Ovary (tissue), 9 donors: Measurements from ENCODE around the gene KCNG2. TPM values are rescaled to one million over a fixed set of nuclear protein-coding genes. Genes with fewer than 3 reads are reported as not detected.
A peak's percentile ranks its signal among the peaks of the same experiment; 100 is the strongest.

ENCODE experiments used
- DNase-seq, 5 donors: peaks; one replicate each; pipeline ENCODE4 v3.0.0-alpha.2; 2019 to 2020
- H3K27ac ChIP-seq, 2 donors: fragments of 200-600 bp; one replicate each; pipeline versions ENCODE4 v1.5.1 to v1.8.0; 2019 to 2022
- H3K27me3 ChIP-seq: fragments of 200-600 bp; one replicate; pipeline ENCODE4 v1.8.0; 2022
- H3K36me3 ChIP-seq: fragments of 200-600 bp; sonication (generic); one replicate; pipeline ENCODE4 v1.5.1; 2019
- H3K4me1 ChIP-seq: one replicate; pipeline ENCODE4 v1.8.1; 2013; ENCODE audit warnings: mild to moderate bottlenecking, moderate library complexity; ENCODE audit not compliant: insufficient read depth
- H3K4me3 ChIP-seq: fragments of 200-600 bp; sonication (generic); one replicate; pipeline ENCODE4 v1.5.1; 2017
- H3K9me3 ChIP-seq, 2 donors: fragments of 200-600 bp in 1 of 2; sonication (generic) in 1 of 2; one replicate each; pipeline versions ENCODE4 v1.5.1 to v1.8.1; 2013 to 2019; ENCODE audit warnings: mild to moderate bottlenecking in 1 of 2, moderate library complexity in 1 of 2
- EP300 ChIP-seq: sonication (generic); formaldehyde crosslinking; IDR thresholded peaks from one replicate; pipeline ENCODE4 v1.6.1; 2017; ENCODE audit warnings: antibody characterized with exemption
- POLR2A ChIP-seq: fragments of 450-650 bp; IDR thresholded peaks from one replicate; pipeline ENCODE4 v1.6.1; 2017; ENCODE audit warnings: antibody characterized with exemption, mild to moderate bottlenecking, moderate library complexity
- WGBS, 3 donors: extraction: QIAGEN DNeasy Blood & Tissue Kit in 1 of 3; methylation state at CpG; one replicate each; pipeline versions ENCODE4 v1.1.5 to v1.1.7; 2013 to 2017; 5-methylcytosine and 5-hydroxymethylcytosine counted together
- intact Hi-C, 4 donors: fragments of 100-400 bp; cut with DNase I; formaldehyde crosslinking; loops; one replicate each; pipeline versions ENCODE4 v1.11.0 to v1.15.1; 2022 to 2023
- polyA plus RNA-seq, 2 donors: library from polyadenylated mRNA; stranded (reverse); fragments of 200-250 nt in 1 of 2; fragments of 350-450 nt in 1 of 2; fragmentation: Illumina TruSeq in 1 of 2; extraction: RNeasy Lipid Tissue Mini Kit (QIAGEN cat#74804) in 1 of 2; gene quantifications; one replicate each; pipeline ENCODE4 v1.2.3, GENCODE V29; 2013 to 2014
- total RNA-seq, 7 donors: library from RNA; depleted of rRNA in 2 of 7; stranded (reverse); fragments of >200 nt in 2 of 7; fragmentation: NEBNext Ultra II Directional in 3 of 7; extraction: Animal tissue kit (Norgen Biotek cat#: 25700) in 3 of 7; gene quantifications; one replicate each; pipeline versions ENCODE4 v1.1.0 to v1.2.4, GENCODE V29; 2016 to 2023
- TF ChIP-seq, protein P1 (sequence below), 3 donors: fragments of 450-650 bp in 2 of 3; fragments of 200-600 bp in 1 of 3; IDR thresholded peaks; one replicate each; pipeline versions ENCODE4 v1.5.1 to v1.8.0; 2016 to 2022; ENCODE audit warnings: antibody characterized with exemption in 3 of 3, mild to moderate bottlenecking in 1 of 3
- donor health status: DM: no; HTN: no; CAD: no; lungs with moderate emphysema.
- donor health status: DM: no; HTN: no; CAD: no.
- donor health status: Bipolar disorder and iron deficiency.
- donor health status: DM: yes; HTN: yes; CAD: no.
- donor health status: DM: no; HTN: no; CAD: no.
- donor health status: DM: yes; HTN: yes; CAD: no.

The KCNG2 gene
- total and polyA plus RNA-seq, 9 donors, result 0.10 to 0.80 (median 0.21) TPM; not detected in 3

- Histone ChIP-seq H3K4me3 (no peak overlapping the region), H3K4me1 (peaks cover 13% of the 10 kb centered on the region), H3K36me3 (no peaks in the 10 kb centered on the region), H3K9me3 (no peaks in the 10 kb centered on the region), H3K27ac (no peak overlapping the region), H3K27me3 (no peaks in the 10 kb centered on the region)
- TF ChIP-seq POLR2A, result no peak
- TF ChIP-seq, protein P1, sequence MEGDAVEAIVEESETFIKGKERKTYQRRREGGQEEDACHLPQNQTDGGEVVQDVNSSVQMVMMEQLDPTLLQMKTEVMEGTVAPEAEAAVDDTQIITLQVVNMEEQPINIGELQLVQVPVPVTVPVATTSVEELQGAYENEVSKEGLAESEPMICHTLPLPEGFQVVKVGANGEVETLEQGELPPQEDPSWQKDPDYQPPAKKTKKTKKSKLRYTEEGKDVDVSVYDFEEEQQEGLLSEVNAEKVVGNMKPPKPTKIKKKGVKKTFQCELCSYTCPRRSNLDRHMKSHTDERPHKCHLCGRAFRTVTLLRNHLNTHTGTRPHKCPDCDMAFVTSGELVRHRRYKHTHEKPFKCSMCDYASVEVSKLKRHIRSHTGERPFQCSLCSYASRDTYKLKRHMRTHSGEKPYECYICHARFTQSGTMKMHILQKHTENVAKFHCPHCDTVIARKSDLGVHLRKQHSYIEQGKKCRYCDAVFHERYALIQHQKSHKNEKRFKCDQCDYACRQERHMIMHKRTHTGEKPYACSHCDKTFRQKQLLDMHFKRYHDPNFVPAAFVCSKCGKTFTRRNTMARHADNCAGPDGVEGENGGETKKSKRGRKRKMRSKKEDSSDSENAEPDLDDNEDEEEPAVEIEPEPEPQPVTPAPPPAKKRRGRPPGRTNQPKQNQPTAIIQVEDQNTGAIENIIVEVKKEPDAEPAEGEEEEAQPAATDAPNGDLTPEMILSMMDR (IDR thresholded peaks at IDR 0.05), result no peak
- TF ChIP-seq EP300, result no peak
- peak; percentile 6 to 30 (median 16) for DNase-seq
- intact Hi-C loops, result loop anchor here in 1 of 4 donors (10.0 kb wide), 1 partner anchor 111 kb away; the partner anchor contains the start of gene RBFA
- WGBS, 3 donors, result 95 to 96% (median 95%) methylated on average over 26 of the region's 26 CpGs
Measured at GRCh38 chr18:79923896-79924585, 126.3 kb downstream of the KCNG2 start.

GRCh38 chr18:79924814-79925731, 127.3 kb downstream of the KCNG2 start:
- intact Hi-C loops, result loop anchor here in 1 of 4 donors (10.0 kb wide), 1 partner anchor 110 kb away; the partner anchor contains the start of gene RBFA
- 14 to 23% (median 22%) methylated on average over 25 of the region's 25 CpGs for WGBS, 3 donors
- Histone ChIP-seq H3K4me3 (no peak overlapping the region), H3K9me3 (no peaks in the 10 kb centered on the region), H3K27ac (peak overlapping the region in 1 of 2 donors; percentile 3), H3K27me3 (no peaks in the 10 kb centered on the region), H3K4me1 (peaks cover 13% of the 10 kb centered on the region), H3K36me3 (no peaks in the 10 kb centered on the region)
- peak; percentile 67 to 91 (median 84) for DNase-seq
- TF ChIP-seq, protein P1 (IDR thresholded peaks at IDR 0.05), result peak in 1 of 3 donors; percentile 18
- TF ChIP-seq EP300, result no peak

GRCh38 chr18:79926306-79926705, 128.6 kb downstream of the KCNG2 start:
- H3K4me3 ChIP-seq, result no peak overlapping the region
- intact Hi-C loops, result loop anchor here in 1 of 4 donors (10.0 kb wide), 1 partner anchor 108 kb away; the partner anchor contains the start of gene RBFA
- H3K27ac ChIP-seq, result no peak overlapping the region
- TF ChIP-seq, protein P1 (IDR thresholded peaks at IDR 0.05), result no peak
- TF ChIP-seq EP300, result no peak
- no peak for TF ChIP-seq POLR2A
- H3K36me3 ChIP-seq, result no peaks in the 10 kb centered on the region
- peak; percentile 9 to 30 (median 14) for DNase-seq
- peaks cover 13% of the 10 kb centered on the region for H3K4me1 ChIP-seq
- WGBS, 3 donors, result 94 to 97% (median 94%) methylated on average over 11 of the region's 11 CpGs
- no peaks in the 10 kb centered on the region for H3K27me3 ChIP-seq
- H3K9me3 ChIP-seq, result no peaks in the 10 kb centered on the region
